ENCODE measurements around the gene HES4. TPM values are rescaled to one million over a fixed set of nuclear protein-coding genes. Genes with fewer than 3 reads are reported as not detected.

HES4 gene
- total and polyA plus RNA-seq, 2 of the 13 experiments (the other 11 are each of a cell fraction or from before 2014, with no cell fraction given), result 8.8 to 10.6 TPM

GRCh38 chr1:958823-959730 lies 40.8 kb downstream of the HES4 start, which contains the start of gene NOC2L (continued):
- TF ChIP-seq ZNF800 (CRISPR knock-in tag; IDR thresholded peaks at IDR 0.05) (peak; percentile 84), ZNF530 (CRISPR knock-in tag; IDR thresholded peaks at IDR 0.05; ENCODE audit: low read depth) (no peak), ZNF740 (CRISPR knock-in tag; IDR thresholded peaks at IDR 0.05) (no peak), PRDM10 (CRISPR knock-in tag; IDR thresholded peaks at IDR 0.05; ENCODE audit: low read depth) (no peak), MED13 (CRISPR knock-in tag; IDR thresholded peaks at IDR 0.05) (0 out of 2 replicates have a peak, but pooled peaks have one; percentile 25), PITX1 (CRISPR knock-in tag; IDR thresholded peaks at IDR 0.05) (peak; percentile 43; the same call in 1 of the 2 replicates), ELF3 (CRISPR knock-in tag; IDR thresholded peaks at IDR 0.05) (no peak), TBX2 (CRISPR knock-in tag; IDR thresholded peaks at IDR 0.05; ENCODE audit: borderline replicate concordance) (no peak), BRD4 (CRISPR knock-in tag; IDR thresholded peaks at IDR 0.05) (0 out of 2 replicates have a peak, but pooled peaks have one; percentile 63), NR2F1 (CRISPR knock-in tag; IDR thresholded peaks at IDR 0.05) (no peak; a peak in 1 of 4 replicates), FOXC1 (CRISPR knock-in tag; IDR thresholded peaks at IDR 0.05; ENCODE audit: borderline replicate concordance) (no peak), NBN (conservative IDR thresholded peaks at IDR 0.05) (no peak), KDM5A (IDR thresholded peaks at IDR 0.05; ENCODE audit: borderline replicate concordance, low read length) (peak; percentile 95), ZC3H13 (CRISPR knock-in tag; IDR thresholded peaks at IDR 0.05) (peak; percentile 78), SNAI1 (CRISPR knock-in tag; IDR thresholded peaks at IDR 0.05; ENCODE audit: borderline replicate concordance) (no peak), HNRNPK (IDR thresholded peaks at IDR 0.05; ENCODE audit: low read depth, low read length, poor library complexity, severe bottlenecking) (peak; percentile 12), ZNF746 (CRISPR knock-in tag; IDR thresholded peaks at IDR 0.05) (no peak), ZNF451 (CRISPR knock-in tag; IDR thresholded peaks at IDR 0.05) (peak; percentile 48; the same call in 1 of the 2 replicates), KLF13 (CRISPR knock-in tag; IDR thresholded peaks at IDR 0.05) (no peak)

Data from HepG2 (cell line).